GM12801 (cell line): Measurements from ENCODE around the gene TPSB2.
"Not testable (repeated sequence)": the region's sequence is repeated elsewhere in the genome, so short reads cannot be mapped to it uniquely, and the experiment has no call there.

ENCODE experiments used
- CTCF ChIP-seq: IDR thresholded peaks from one replicate; pipeline ENCODE4 v1.5.1; 2011; ENCODE audit warnings: control low read depth; ENCODE audit not compliant: insufficient read length; ENCODE audit errors: extremely low read depth

The TPSB2 gene

GRCh38 chr16:1230084-1230470 lies at the start of gene TPSB2:
Gene TPSB2 (minus strand): TSS chr16:1230184. CDS start chr16:1229951, 233 bp downstream.
- not testable (repeated sequence) for TF ChIP-seq CTCF

GRCh38 chr16:1279081-1279944 lies 49.3 kb upstream of the TPSB2 start:
- no peak for TF ChIP-seq CTCF

GRCh38 chr16:1278477-1278876 lies 48.5 kb upstream of the TPSB2 start:
- TF ChIP-seq CTCF, result no peak

- TF ChIP-seq CTCF, result no peak
Measured at GRCh38 chr16:1277617-1278282, 47.8 kb upstream of the TPSB2 start.

- TF ChIP-seq CTCF, result no peak
Measured at GRCh38 chr16:1277151-1277598, 47.2 kb upstream of the TPSB2 start.

GRCh38 chr16:1276580-1276878 lies 46.5 kb upstream of the TPSB2 start:
- TF ChIP-seq CTCF, result no peak

- no peak for TF ChIP-seq CTCF
Measured at GRCh38 chr16:1275791-1276579, 46.0 kb upstream of the TPSB2 start.
